Measurements from ENCODE around the gene OR51B6. TPM values are rescaled to one million over a fixed set of nuclear protein-coding genes. Genes with fewer than 3 reads are reported as not detected.
"Not testable (repeated sequence)": the region's sequence is repeated elsewhere in the genome, so short reads cannot be mapped to it uniquely, and the experiment has no call there.

The OR51B6 gene
- total RNA-seq, 4 donors from 2014 or later: not detected

DNA sequence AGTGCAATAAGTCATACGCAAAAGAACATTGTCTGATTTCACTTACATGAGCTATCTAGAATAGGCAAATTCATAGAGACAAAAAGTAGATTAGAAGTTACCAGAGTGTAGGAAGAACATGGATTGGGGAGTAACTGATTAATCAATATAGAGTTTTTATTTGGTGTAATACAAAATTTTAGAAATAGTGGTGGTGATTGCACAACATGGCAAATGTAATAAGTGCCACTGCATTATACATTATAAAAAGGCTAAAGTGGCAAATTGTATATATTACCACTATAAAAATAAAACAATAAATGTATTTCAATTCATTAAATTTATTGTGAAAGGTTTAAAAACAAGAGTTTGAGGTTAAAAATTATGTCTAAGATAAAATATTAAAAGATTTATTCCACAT is 40.9 kb upstream of the OR51B6 start:
- TF ChIP-seq EP300 (IDR thresholded peaks at IDR 0.05) (no peak), POLR2AphosphoS5 (IDR thresholded peaks at IDR 0.05) (no peak), POLR2A (IDR thresholded peaks at IDR 0.05) (no peak)
- TF ChIP-seq, protein P1, sequence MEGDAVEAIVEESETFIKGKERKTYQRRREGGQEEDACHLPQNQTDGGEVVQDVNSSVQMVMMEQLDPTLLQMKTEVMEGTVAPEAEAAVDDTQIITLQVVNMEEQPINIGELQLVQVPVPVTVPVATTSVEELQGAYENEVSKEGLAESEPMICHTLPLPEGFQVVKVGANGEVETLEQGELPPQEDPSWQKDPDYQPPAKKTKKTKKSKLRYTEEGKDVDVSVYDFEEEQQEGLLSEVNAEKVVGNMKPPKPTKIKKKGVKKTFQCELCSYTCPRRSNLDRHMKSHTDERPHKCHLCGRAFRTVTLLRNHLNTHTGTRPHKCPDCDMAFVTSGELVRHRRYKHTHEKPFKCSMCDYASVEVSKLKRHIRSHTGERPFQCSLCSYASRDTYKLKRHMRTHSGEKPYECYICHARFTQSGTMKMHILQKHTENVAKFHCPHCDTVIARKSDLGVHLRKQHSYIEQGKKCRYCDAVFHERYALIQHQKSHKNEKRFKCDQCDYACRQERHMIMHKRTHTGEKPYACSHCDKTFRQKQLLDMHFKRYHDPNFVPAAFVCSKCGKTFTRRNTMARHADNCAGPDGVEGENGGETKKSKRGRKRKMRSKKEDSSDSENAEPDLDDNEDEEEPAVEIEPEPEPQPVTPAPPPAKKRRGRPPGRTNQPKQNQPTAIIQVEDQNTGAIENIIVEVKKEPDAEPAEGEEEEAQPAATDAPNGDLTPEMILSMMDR (IDR thresholded peaks at IDR 0.05): no peak
- H3K36me3 ChIP-seq: no peaks in the 10 kb centered on the region
- H3K4me3 ChIP-seq: no peak overlapping the region
- H3K9me3 ChIP-seq: no peaks in the 10 kb centered on the region
- no peaks in the 10 kb centered on the region for H3K4me1 ChIP-seq
- 91 to 95% methylated on average over 1 of the region's 1 CpG for WGBS, 2 donors (ENCODE audit: low coverage in 1 of 2)
- no peak for ATAC-seq
- H3K27me3 ChIP-seq: no peaks in the 10 kb centered on the region
- H3K27ac ChIP-seq: no peak overlapping the region

DNA sequence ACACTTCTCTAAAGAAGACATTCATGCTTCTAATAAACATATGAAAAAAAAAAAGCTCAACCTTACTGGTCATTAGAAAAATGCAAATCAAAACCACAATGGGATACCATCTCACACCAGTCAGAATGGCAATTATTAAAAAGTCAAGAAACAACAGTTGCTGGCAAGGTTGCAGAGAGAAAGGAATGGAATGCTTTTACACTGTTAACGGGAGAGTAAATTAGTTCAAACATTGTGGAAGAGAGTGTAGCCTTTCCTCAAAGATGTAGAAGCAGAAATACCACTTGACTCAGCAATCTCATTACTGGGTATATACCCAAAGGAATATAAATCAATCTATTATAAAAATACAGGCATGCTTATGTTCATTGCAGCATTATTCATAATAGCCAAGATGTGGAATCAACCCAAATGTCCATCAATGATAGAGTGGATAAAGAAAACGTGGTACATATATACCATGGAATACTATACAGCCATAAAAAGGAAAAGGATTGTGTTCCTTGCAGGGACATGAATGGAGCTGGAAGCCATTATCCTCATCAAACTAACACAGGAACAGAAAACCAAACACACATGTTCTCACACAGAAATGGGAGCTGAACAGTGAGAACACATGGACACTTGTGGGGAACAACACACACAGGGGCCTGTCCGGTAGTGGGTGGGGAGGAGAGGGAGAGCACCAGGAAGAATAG is 37.8 kb upstream of the OR51B6 start:
- 70 to 73% methylated on average over 3 of the region's 3 CpGs for WGBS, 2 donors (ENCODE audit: low coverage in 1 of 2)
- not testable (repeated sequence) for H3K9me3 ChIP-seq, H3K4me3 ChIP-seq, H3K4me1 ChIP-seq, H3K27ac ChIP-seq, H3K36me3 ChIP-seq, H3K27me3 ChIP-seq, ATAC-seq

DNA sequence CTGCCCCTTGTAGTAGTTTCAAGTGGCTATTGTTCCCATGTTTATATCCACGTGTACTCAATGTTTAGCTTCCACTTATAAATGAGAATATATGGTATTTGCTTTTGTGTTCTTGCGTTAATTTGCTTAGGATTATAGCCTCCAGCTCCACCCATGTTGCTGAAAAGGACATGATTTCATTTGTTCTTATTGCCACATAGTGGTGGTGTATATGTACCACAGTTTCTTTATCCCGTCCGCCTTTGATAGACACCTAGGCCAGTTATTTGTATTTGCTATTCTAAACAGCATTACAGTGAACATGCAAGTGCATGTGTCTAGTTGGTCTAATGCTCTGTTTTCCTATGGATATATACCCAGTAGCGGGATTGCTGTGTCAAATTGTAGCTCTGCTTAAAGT is 34.0 kb upstream of the OR51B6 start:
- no peaks in the 10 kb centered on the region for H3K9me3 ChIP-seq
- WGBS, 2 donors (ENCODE audit: low coverage in 1 of 2): 50 to 69% methylated on average over 1 to 5 of the region's 5 CpGs
- no peaks in the 10 kb centered on the region for H3K36me3 ChIP-seq
- no peak overlapping the region for H3K27ac ChIP-seq
- no peak overlapping the region for H3K4me3 ChIP-seq
- H3K4me1 ChIP-seq: no peaks in the 10 kb centered on the region
- no peak for ATAC-seq
- no peak for TF ChIP-seq POLR2A (IDR thresholded peaks at IDR 0.05)
- TF ChIP-seq EP300 (IDR thresholded peaks at IDR 0.05): no peak
- TF ChIP-seq, protein P1 (IDR thresholded peaks at IDR 0.05): no peak
- no peak for TF ChIP-seq POLR2AphosphoS5 (IDR thresholded peaks at IDR 0.05)
- no peaks in the 10 kb centered on the region for H3K27me3 ChIP-seq

DNA sequence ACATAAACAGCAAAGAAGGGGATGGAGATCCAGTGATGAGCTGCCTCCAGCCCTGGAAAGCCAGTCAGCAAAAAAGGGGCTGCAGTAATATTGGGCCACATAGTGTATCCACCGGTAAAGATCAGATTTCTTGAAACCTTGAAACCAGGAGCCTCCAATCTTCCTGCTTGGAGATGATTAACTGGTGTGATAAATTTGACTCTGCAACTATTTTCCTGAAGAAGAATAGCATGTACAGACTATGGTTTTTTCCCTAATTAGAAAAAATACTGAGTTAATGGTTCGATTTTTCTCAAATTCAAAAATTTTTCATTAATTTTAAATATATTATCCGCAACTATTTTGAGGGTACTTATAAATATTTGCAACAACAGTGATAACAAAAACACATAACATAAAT is 27.1 kb upstream of the OR51B6 start, which contains the start of gene OR51B2:
Gene OR51B2 (minus strand): TSS at position 101 of the 400 bp plus-strand sequence. CDS start 0 bp downstream, at position 101.
- no peak for ATAC-seq
- H3K4me3 ChIP-seq: no peak within 1 kb of the TSS
- 57 to 89% methylated on average over 3 of the region's 3 CpGs for WGBS, 2 donors (ENCODE audit: low coverage in 1 of 2)
- no peaks in the 10 kb centered on the region for H3K27me3 ChIP-seq
- no peak within 1 kb of the TSS for H3K27ac ChIP-seq
- no peaks in the 10 kb centered on the region for H3K9me3 ChIP-seq
- no peaks in the 10 kb centered on the region for H3K4me1 ChIP-seq
- no peaks in the 10 kb centered on the region for H3K36me3 ChIP-seq
- TF ChIP-seq POLR2AphosphoS5 (IDR thresholded peaks at IDR 0.05) (no peak), POLR2A (IDR thresholded peaks at IDR 0.05) (no peak), EP300 (IDR thresholded peaks at IDR 0.05) (no peak)
- TF ChIP-seq, protein P1 (IDR thresholded peaks at IDR 0.05): no peak

DNA sequence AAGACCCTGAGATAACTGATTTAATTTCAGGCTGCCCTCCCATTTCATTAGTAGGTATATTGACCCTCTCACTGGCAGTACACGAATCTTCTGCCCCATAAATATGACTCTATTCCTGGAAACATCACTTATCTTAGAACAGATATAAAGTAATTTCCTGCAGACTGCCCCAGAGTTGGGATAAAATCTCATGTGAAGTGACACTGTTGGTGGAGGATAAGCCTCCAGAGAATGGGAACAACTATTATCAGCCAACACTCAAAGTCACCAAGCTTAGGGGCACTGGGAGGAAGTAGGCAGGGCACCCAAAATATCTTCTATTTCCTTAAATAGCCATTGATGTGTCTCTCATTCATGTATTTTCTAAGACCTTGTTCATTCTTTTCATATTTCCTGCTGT is 16.1 kb upstream of the OR51B6 start:
- Histone ChIP-seq H3K9me3 (no peaks in the 10 kb centered on the region), H3K4me3 (no peak overlapping the region), H3K27ac (no peak overlapping the region), H3K36me3 (no peaks in the 10 kb centered on the region), H3K4me1 (no peaks in the 10 kb centered on the region), H3K27me3 (no peaks in the 10 kb centered on the region)
- WGBS, 2 donors (ENCODE audit: low coverage in 1 of 2): 45 to 57% methylated on average over 1 of the region's 1 CpG
- ATAC-seq: no peak
- TF ChIP-seq, protein P1 (IDR thresholded peaks at IDR 0.05): no peak
- TF ChIP-seq POLR2A (IDR thresholded peaks at IDR 0.05) (no peak), POLR2AphosphoS5 (IDR thresholded peaks at IDR 0.05) (no peak), EP300 (IDR thresholded peaks at IDR 0.05) (no peak)

All from gastroesophageal sphincter (tissue), 4 donors.